Stimulated activated CD8-positive, alpha-beta memory T cell treated with anti-CD3 and anti-CD28 coated beads, Interleukin-12 subunit alpha, Interleukin-12 subunit beta, amount 100 ng/mL, for 1 hour (primary cell): ENCODE measurements around the gene PLCB3.
A peak's percentile ranks its signal among the peaks of the same experiment; 100 is the strongest.

Experiments used
- DNase-seq: peaks from one replicate; pipeline ENCODE4 v3.0.0-alpha.2; 2020; ENCODE audit warnings: low read depth

PLCB3 gene

DNA sequence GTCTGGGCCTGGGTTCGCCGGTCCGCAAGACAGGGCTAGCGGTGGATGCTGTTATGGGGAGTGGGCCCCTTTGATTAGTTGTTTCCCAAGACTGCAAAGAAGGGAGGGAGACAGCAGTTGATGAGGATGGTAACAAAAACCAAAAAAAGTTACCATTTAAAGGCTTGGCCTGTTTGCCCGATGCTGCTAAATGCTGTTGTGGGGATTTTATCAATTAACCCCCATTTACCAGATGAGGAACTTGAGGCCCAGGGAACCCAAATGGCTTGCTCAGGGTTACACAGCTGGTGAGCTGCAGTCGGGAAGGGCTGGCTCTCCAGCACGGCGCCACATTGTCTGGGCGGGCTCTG lies 28.7 kb upstream of the PLCB3 start:
- DNase-seq: no peak

DNA sequence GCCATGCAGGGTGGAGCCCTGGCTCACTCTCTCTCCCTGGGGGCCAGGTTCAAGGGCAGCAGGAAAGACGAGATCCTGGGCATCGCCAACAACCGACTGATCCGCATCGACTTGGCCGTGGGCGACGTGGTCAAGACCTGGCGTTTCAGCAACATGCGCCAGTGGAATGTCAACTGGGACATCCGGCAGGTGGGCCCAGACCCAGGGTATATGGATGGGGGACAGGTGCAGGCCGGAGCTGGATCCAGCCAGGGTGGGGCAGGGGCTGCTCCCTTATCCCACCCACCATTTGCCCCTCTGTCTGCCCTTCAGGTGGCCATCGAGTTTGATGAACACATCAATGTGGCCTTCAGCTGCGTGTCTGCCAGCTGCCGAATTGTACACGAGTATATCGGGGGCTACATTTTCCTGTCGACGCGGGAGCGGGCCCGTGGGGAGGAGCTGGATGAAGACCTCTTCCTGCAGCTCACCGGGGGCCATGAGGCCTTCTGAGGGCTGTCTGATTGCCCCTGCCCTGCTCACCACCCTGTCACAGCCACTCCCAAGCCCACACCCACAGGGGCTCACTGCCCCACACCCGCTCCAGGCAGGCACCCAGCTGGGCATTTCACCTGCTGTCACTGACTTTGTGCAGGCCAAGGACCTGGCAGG lies 28.2 kb upstream of the PLCB3 start:
- DNase-seq: no peak

DNA sequence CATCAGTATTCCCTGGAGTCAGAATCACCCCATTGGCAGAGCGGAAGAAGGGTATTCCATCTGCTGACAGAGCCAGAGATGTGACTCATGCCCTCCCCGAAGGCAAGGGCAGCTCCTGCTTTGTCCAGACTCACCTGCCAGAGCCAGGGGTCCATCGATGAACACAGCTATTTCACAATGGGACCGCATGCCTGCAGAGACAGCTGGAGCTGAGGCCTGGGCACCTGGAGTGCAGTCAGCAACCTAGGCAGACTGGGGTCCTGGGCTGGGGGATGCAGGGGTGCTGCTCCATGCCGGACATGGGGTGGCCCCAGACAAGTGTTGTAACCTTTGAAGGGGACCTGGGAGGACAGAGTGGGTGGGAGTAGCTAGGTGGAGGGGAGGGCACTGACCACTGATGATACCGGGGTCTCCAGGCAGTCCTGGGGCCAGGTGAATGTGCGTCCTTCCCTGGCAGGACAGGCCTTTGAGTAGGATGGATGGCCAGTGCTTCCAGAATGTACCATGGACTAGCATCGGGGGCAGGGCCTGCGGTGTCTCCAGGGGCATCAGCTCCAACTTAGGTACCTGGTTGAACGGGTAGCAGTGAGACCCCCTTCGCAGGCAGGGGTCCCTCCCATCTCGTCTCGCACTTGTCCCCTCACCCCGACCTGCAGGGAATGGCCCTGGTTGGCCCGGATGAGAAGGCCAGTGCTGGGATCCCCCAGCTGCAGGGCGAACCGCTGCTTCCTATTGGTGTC lies 27.0 kb upstream of the PLCB3 start:
- DNase-seq: no peak

DNA sequence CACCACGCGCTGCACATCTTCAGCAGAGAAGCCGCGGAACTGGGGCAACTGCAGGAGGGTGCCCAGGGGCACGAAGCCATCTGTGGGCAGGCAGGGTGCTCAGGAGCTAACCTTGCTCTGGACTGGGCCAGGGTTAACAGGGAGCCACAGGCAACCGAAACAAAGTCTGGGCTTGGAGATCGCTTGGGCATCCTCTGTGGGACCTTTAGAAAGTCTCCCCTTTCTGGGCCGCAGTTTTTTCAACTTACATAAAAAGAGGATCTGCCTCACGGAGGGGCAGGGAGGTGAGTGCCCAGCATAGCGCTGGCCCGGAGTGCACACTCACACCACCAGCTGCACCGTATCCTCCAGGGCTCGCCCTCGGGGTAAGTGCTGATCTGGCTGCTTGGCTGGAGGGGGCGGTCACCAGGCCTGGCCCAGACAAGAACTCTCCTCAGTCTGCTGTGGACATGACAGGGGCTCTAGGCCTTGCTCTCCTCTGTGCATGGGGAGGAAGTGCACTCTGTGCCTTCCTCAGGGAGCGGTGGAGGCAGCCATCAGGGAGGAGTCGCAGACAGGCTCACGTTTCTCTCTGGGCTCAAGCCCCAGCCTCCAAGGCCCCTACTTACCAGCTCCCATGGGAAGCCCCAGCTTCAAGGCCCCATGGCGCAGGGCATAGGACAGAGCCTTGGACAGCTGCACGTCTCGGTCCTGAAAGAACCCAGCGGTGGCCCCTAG lies 26.3 kb upstream of the PLCB3 start:
- no peak for DNase-seq

DNA sequence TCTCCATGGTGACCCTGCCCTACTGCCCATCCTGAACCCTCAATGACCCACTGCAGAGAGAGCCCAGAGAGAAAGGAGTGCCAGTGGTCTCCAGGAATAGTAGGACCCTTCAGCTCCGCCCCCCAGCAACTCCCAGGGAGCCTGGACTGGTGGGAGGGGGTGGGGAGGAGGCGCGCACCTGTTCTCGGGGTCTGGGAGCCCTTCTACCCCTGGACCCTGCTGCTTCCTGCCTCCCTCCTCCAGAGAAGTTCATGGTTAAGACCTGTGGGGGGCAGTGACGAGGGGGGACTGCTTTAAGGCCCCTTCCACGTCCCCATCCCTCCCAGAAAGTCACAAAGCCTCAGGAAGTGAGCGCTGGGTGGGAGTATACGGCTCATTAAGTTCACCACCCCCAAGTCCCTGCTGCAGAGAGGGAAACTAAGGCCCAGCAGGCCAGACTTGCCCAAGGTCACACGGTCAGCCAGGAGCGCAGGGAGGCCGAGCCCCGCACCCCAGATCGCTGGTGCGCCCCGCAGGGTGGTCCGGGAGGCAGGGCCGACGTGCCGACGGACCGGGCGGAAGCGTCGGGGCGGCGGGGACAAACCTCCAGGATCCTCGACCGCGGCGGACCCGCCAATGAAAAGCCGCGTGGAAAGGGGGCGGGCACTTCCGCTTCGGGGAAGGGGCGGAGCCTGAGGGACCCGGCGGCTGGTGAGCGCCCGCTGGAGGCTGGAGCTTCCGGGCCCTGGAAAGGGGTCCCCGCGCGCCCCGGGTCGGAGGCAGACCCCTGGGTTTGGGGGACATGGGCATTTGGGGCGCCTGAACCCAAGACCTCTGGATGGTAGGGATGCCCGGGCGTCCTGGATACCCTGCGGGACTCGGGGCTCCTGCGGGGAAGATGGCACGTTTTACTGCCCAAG lies 25.5 kb upstream of the PLCB3 start, which contains the start of the genes NUDT22 and TRPT1:
TSS of gene NUDT22 (plus strand) at position 667 of the 899 bp plus-strand sequence. CDS start 379 bp downstream, outside the sequence.
TSS of gene TRPT1 (minus strand) at position 579 of the 899 bp plus-strand sequence. CDS start at position 253, 326 bp downstream.
- DNase-seq: peak; percentile 91

DNA sequence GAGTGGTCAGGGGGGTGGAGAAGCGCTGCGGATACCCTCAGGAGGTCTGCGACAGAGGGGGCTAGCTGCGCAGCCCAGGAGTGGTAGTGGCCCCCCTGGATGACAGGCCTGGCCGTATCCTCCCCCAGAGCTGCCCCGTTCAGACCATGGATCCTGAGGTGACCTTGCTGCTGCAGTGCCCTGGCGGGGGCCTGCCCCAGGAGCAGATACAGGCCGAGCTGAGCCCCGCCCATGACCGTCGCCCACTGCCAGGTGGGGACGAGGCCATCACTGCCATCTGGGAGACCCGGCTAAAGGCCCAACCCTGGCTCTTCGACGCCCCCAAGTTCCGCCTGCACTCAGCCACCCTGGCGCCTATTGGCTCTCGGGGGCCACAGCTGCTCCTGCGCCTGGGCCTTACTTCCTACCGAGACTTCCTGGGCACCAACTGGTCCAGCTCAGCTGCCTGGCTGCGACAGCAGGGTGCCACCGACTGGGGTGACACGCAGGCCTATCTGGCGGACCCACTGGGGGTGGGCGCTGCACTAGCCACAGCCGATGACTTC lies 24.8 kb upstream of the PLCB3 start:
- no peak for DNase-seq

DNA sequence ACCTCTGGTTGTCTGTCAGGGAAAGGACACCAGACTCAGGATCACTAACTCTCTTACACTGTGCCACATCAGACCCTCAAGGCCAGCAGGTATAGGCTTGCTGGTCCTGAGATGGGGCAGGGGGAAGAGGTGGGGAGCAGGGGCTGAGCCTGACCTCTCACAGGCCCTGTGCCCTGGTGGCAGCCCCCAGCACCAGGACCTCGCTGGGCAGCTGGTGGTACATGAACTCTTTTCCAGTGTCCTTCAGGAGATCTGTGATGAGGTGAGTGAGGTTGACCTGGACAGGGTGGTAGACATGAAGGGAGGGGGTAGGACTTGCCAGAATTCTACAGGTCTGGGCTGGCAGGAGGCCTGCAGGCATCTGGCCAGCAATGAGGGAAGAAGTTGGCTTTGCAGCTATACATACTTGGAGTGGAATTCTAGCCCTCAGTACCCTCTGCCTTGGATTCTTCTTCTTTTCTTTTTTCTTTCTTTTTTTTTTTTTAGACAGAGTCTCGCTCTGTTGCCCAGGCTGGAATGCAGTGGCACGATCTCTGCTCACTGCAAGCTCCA lies 23.8 kb upstream of the PLCB3 start:
- DNase-seq: no peak

DNA sequence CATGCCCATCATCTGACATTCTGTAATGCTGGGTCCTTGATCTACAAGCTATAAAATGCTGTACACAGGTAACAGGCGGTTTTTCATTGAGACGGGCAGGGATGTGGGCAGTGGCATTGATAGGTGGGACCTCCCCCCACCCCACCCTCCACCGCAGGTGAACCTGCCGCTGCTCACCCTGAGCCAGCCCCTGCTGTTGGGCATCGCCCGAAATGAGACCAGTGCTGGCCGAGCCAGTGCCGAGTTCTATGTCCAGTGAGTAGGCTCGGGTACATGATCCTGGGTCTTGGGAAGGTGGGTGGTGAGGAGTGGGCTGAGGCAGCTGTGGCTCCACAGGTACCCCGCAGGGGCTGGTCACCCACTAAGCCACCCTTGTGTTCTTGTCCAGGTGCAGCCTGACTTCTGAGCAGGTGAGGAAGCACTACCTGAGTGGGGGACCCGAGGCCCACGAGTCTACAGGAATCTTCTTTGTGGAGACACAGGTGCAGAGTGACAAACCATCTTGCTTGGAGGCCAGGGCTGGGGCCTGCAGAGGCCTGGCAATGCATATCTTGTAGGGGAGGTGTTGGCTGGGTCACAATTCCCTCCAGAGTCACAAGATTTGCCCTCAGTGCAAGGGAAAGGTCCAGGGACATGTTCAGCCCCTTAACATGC lies 22.1 kb upstream of the PLCB3 start:
- DNase-seq: no peak

DNA sequence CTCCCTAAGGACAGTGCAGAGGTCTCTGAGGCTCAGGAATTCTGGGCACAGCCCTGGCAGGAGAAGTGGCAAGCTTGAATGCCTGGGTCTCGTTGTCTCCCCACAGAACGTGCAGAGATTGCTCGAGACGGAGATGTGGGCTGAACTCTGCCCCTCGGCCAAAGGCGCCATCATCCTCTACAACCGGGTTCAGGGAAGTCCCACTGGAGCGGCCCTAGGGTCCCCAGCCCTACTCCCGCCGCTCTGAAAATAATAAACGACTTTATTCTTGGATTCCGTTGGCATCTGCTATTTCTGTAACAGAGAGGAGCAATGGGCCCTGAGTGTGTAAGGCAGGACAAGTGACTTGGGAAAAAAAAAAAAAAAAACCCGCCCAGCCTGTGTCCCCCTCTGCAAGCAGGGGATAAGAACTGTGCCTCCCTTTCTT lies 21.6 kb upstream of the PLCB3 start:
- DNase-seq: no peak

DNA sequence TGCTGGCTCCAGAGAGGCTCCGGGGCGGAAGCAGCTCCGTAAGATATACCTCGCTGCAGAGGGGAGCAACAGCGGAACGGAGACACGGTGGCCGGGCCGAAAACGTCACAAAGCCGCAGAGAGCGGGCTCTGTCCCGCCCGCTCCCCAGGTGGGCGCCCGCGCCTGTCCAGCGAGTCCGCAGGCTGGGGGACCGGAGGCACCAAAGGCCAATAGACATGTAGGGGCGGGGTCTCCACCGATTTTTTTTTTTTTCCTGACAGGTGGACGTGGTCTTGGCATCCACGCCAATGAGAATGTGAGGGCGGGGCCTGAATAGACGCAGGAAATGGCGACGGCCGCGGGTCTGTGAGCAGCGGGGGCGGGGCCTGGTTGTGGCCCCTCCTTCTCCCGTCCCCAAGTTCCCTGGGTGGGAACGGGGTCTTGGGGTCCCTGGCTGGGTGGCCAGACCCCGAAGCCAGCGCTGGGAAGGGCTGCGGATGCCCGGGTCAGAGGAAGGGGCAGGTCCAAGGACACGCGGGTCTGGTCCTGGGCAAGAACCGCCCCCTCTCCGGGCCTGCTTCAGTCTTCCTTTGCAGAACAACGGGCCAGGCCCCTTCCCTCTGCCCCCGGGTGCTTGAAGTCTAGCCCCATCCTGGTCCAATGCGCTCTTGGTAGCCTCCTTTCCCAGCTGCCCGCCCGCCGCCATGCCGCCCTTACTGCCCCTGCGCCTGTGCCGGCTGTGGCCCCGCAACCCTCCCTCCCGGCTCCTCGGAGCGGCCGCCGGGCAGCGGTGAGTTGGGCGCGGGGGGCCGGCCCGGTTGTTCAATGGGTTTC lies 21.0 kb upstream of the PLCB3 start, which contains the start of gene DNAJC4:
TSS of gene DNAJC4 (plus strand) at position 378 of the 814 bp plus-strand sequence. CDS start at position 685, 307 bp downstream.
- peak; percentile 75 for DNase-seq

DNA sequence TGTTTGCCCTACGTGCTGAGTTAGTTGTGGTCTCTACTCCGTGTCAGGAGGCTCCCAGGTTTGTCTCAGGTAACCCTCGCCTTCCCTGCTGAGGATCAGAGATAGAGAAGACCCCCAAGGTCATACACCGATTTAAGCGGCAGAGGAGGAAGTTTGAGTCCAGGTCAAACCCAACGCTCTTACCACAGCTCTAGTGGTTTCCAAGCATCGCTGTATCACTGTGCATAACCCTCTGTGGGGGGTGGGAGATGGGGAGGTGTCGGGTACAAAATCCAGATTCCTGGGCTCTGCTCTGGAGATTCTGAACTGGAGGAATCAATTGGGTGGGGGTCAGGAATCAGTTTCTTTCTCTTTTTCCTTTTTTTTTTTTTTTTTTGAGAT lies 20.4 kb upstream of the PLCB3 start:
- no peak for DNase-seq

DNA sequence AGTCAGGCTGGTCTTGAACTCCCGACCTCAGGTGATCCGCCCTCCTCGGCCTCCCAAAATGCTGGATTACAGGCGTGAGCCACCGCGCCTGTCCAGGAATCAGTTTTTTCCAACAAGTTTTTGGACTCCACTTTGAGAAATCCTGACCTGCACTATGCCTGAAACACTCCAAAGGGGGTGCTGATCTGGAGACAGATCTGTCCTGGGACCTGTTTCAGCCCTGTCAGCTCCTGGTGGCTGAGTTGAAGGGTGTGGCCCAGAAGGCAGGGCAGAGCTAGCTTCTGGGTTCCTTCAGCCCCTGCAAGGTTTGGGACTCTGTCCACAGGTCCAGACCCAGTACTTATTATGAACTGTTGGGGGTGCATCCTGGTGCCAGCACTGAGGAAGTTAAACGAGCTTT lies 19.8 kb upstream of the PLCB3 start:
- no peak for DNase-seq

DNA sequence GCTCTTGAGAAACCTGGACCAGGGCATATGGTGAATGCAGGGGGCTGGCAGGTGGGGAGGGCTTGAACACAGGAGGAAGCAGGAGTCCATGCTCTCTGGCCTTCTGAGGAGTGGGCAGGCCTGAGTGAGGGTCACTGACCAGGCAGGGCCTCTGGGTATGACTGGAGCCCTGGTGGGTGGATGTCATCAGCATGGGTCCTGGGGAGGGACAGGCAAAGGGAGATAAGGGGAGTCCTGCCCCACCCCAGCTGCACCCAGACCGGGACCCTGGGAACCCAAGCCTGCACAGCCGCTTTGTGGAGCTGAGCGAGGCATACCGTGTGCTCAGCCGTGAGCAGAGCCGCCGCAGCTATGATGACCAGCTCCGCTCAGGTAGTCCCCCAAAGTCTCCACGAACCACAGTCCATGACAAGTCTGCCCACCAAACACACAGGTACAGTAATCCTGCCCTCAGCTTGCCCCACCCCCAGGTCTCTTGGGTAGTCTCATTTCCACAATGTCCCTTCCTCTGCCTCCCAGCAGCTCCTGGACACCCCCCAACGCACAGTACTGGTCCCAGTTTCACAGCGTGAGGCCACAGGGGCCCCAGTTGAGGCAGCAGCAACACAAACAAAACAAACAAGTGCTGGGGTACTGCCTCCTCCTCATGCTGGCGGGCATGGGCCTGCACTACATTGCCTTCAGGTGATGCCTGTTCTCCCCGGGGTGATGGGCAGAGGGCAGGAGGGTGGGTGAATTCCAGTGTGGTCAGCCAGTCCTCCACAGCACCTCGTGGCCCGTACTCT lies 19.0 kb upstream of the PLCB3 start:
- no peak for DNase-seq

DNA sequence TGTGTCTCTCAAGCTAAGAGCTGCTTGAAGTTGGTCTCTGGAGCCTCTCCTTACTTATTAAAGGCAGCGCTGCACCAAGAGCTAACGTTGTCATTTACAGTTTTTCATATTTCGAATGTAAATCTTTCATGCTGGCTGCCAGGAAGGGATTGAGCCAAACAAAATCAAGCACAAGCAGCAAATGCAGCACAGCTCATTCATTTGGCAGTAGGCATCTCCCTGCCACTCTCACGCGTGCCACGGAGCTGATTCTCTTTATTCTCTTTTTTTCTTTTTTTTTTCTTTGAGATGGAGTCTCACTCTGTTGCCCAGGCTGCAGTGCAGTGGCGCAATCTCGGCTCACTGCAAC lies 18.4 kb upstream of the PLCB3 start:
- DNase-seq: no peak

DNA sequence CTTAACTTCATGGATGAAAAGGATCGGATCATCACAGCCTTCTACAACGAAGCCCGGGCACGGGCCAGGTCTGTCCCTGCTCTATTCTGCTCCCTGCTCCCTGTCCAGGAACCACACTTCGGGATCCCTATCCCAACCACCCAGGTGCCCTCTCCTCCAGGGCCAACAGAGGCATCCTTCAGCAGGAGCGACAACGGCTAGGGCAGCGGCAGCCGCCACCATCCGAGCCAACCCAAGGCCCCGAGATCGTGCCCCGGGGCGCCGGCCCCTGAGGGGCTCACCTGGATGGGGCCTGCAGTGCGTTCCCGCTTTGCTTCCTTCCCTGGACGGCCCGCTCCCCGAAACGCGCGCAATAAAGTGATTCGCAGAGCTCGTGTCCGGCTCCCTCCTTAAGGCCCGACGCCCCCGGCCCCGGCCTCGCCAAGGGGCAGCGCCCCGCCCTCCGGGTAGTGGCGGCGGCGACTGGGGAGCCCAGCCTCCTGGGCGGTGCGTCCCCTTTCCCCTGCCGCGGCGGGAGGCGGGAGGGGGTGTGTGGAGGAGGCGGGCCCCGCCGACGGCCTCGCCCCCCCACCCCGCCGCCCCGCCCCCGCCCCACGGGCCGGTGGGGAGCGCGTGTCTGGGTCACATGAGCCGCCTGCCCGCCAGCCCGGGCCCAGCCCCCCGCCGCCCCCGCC lies 17.3 kb upstream of the PLCB3 start, which contains the start of gene VEGFB:
TSS of gene VEGFB (plus strand) at position 672 of the 674 bp plus-strand sequence. CDS start 250 bp downstream, outside the sequence.
- peak; percentile 52 for DNase-seq

DNA sequence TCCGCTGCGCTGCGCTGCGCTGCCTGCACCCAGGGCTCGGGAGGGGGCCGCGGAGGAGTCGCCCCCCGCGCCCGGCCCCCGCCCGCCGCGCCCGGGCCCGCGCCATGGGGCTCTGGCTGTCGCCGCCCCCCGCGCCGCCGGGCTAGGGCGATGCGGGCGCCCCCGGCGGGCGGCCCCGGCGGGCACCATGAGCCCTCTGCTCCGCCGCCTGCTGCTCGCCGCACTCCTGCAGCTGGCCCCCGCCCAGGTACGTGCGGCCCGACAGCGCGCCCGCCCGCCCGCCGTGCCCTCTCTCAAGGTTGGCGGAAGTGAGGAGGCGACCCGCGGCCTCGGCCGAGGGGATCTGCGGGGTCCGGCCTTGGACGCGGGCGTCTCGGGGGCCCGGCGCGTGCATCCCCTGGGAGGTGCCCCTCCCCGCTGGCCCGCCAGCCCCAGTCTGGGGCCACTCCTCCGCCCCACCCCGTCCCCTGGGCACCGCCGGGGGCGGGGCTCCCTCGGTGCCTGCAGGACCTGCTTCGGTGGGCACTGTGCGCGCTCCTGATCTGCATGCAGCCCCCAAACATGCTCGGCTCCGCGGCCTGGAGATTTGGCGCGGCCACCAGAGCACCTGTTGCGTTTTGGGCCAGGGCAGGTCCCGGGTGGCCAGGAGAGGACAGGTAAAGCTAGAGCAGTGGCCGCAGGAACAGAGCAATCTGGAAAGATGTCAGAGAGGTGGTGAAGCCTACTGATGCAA lies 16.5 kb upstream of the PLCB3 start:
- no peak for DNase-seq

DNA sequence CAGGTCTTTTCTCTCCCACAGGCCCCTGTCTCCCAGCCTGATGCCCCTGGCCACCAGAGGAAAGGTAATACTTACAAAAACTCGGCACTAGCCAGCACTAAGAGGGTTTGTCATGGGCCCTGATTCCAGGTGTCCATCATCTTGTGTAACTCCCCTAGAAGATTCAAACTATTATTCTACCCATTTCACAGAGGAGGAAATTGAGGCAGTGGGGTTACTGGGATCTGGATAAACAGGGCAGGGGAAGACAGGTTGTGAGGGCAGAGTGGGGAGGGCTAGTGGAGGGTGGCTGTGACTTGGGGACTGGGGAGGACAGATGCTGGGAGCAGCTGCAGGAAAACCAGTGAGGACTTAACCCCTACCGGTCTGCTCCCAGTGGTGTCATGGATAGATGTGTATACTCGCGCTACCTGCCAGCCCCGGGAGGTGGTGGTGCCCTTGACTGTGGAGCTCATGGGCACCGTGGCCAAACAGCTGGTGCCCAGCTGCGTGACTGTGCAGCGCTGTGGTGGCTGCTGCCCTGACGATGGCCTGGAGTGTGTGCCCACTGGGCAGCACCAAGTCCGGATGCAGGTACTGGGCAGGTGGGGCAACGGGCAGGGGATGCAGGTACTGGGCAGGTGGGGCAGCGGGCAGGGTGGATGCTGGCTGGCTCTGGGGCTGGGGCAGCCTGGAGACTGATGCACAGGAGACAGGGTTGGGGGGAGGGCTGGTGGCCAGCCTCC lies 15.7 kb upstream of the PLCB3 start:
- DNase-seq: no peak
